Stimulated activated naive CD8-positive, alpha-beta T cell treated with anti-CD3 and anti-CD28 coated beads, Interleukin-15, Interleukin-2, amounts not matched to agents 100 U/mL and 50 U/mL, for 24 hours (primary cell): ENCODE measurements around the gene PRKCE.

ENCODE experiments used
- ATAC-seq: fragments of 150-1000 bp; cut with Tn5 transposase; one replicate; pipeline ENCODE4 v1.10.0; 2021
- DNase-seq: peaks from one replicate; pipeline ENCODE4 v3.0.0; 2021

PRKCE gene

GRCh38 chr2:45728458-45728942 lies 77.0 kb downstream of the PRKCE start:
- DNase-seq (no peak), ATAC-seq (peak; percentile 59)

- no peak for DNase-seq
- ATAC-seq = peak; percentile 37
Measured at GRCh38 chr2:45729753-45730512, 78.5 kb downstream of the PRKCE start.

GRCh38 chr2:45731141-45731540 lies 79.7 kb downstream of the PRKCE start:
- ATAC-seq = no peak
- no peak for DNase-seq

- no peak for DNase-seq
- no peak for ATAC-seq
Measured at GRCh38 chr2:45732436-45732835, 81.0 kb downstream of the PRKCE start.

GRCh38 chr2:45732946-45733345 lies 81.5 kb downstream of the PRKCE start:
- DNase-seq (no peak), ATAC-seq (no peak)

GRCh38 chr2:45734336-45734735 lies 82.9 kb downstream of the PRKCE start:
- no peak for DNase-seq
- ATAC-seq = no peak

GRCh38 chr2:45734952-45735351 lies 83.5 kb downstream of the PRKCE start:
- ATAC-seq = no peak
- DNase-seq = no peak

- no peak for DNase-seq
- no peak for ATAC-seq
Measured at GRCh38 chr2:45736757-45737704, 85.6 kb downstream of the PRKCE start.

GRCh38 chr2:45739796-45740485 lies 88.5 kb downstream of the PRKCE start:
- no peak for DNase-seq

GRCh38 chr2:45741161-45741850 lies 89.8 kb downstream of the PRKCE start:
- DNase-seq (no peak), ATAC-seq (no peak)

More at GRCh38 chr2:45739796-45740485, 88.5 kb downstream of the PRKCE start:
- ATAC-seq = no peak

GRCh38 chr2:45743531-45744396 lies 92.3 kb downstream of the PRKCE start:
- no peak for DNase-seq
- no peak for ATAC-seq

- DNase-seq (no peak), ATAC-seq (no peak)
Measured at GRCh38 chr2:45745231-45745630, 93.8 kb downstream of the PRKCE start.

GRCh38 chr2:45746888-45747287 lies 95.4 kb downstream of the PRKCE start:
- ATAC-seq (no peak), DNase-seq (no peak)

GRCh38 chr2:45747363-45747762 lies 95.9 kb downstream of the PRKCE start:
- DNase-seq (no peak), ATAC-seq (no peak)

GRCh38 chr2:45748239-45748638 lies 96.8 kb downstream of the PRKCE start:
- DNase-seq (no peak), ATAC-seq (no peak)

GRCh38 chr2:45750001-45750400 lies 98.5 kb downstream of the PRKCE start:
- no peak for ATAC-seq
- DNase-seq = no peak

- DNase-seq = no peak
- no peak for ATAC-seq
Measured at GRCh38 chr2:45750484-45750883, 99.0 kb downstream of the PRKCE start.

- no peak for ATAC-seq
- DNase-seq = no peak
Measured at GRCh38 chr2:45753381-45753780, 101.9 kb downstream of the PRKCE start.

- ATAC-seq = no peak
- DNase-seq = no peak
Measured at GRCh38 chr2:45754131-45755010, 102.9 kb downstream of the PRKCE start.
